ENCODE data around the gene TEPSIN.

TEPSIN gene

DNA sequence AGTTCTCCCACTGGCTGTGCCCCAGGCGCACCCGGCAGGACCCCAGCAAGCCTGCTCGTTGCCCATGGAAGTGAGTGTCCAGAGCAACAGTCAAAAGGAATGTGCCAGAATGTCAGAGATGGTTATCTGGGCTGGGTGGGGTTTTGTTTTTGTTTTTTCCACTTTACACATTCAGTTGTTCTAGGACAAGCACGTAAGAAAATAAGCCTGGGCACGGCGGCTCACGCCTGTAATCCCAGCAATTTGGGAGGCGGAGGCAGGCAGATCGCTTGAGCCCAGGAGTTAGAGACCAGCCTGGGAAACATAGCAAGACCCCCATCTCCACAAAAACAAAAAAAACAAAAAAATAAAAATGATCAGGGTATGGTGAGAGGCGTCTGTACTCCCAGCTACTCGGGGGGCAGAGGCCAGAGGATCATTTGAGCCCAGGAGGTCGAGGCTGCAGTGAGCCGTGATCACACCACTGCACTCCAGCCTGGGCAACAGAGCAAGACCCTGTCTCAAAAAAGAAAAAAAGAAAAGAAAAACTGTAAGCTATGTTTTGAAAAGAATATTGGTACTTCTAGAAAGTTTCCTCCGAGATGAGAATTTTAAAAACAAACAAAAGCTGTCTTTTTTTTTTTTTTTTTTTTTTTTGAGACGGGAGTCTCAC is 8.6 kb upstream of the TEPSIN start:
- no peaks in the 10 kb centered on the region for H3K27me3 ChIP-seq (ENCODE audit: insufficient read depth, low read depth)
- no peak overlapping the region for H3K4me3 ChIP-seq (IDR thresholded peaks at IDR 0.05; ENCODE audit: insufficient read depth, low read depth, low read length)
- H3K36me3 ChIP-seq (ENCODE audit: insufficient read depth): no peaks in the 10 kb centered on the region
- H3K4me2 ChIP-seq: no peak overlapping the region
- H2AFZ ChIP-seq (ENCODE audit: low read depth): no peak overlapping the region
- H3K79me2 ChIP-seq (ENCODE audit: insufficient read depth, low read depth): no peaks in the 10 kb centered on the region
- H3K4me1 ChIP-seq (ENCODE audit: low read depth, poor library complexity, severe bottlenecking): no peaks in the 10 kb centered on the region
- no peaks in the 10 kb centered on the region for H4K20me1 ChIP-seq (ENCODE audit: insufficient read depth)
- no peak overlapping the region for H3K9ac ChIP-seq
- no peak overlapping the region for H3K27ac ChIP-seq
- TF ChIP-seq, protein P1, sequence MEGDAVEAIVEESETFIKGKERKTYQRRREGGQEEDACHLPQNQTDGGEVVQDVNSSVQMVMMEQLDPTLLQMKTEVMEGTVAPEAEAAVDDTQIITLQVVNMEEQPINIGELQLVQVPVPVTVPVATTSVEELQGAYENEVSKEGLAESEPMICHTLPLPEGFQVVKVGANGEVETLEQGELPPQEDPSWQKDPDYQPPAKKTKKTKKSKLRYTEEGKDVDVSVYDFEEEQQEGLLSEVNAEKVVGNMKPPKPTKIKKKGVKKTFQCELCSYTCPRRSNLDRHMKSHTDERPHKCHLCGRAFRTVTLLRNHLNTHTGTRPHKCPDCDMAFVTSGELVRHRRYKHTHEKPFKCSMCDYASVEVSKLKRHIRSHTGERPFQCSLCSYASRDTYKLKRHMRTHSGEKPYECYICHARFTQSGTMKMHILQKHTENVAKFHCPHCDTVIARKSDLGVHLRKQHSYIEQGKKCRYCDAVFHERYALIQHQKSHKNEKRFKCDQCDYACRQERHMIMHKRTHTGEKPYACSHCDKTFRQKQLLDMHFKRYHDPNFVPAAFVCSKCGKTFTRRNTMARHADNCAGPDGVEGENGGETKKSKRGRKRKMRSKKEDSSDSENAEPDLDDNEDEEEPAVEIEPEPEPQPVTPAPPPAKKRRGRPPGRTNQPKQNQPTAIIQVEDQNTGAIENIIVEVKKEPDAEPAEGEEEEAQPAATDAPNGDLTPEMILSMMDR (conservative IDR thresholded peaks at IDR 0.05; ENCODE audit: low read depth, low read length): no peak

- H3K4me3 ChIP-seq (IDR thresholded peaks at IDR 0.05; ENCODE audit: insufficient read depth, low read depth, low read length): no peak overlapping the region
- TF ChIP-seq, protein P1 (conservative IDR thresholded peaks at IDR 0.05; ENCODE audit: low read depth, low read length): no peak
- H3K9ac ChIP-seq: no peak overlapping the region
- no peaks in the 10 kb centered on the region; the same call in 1 of the 2 replicates for H3K79me2 ChIP-seq (ENCODE audit: insufficient read depth, low read depth)
- H3K36me3 ChIP-seq (ENCODE audit: insufficient read depth): no peaks in the 10 kb centered on the region
- H3K27ac ChIP-seq: no peak overlapping the region
- H3K4me2 ChIP-seq: no peak overlapping the region
- no peaks in the 10 kb centered on the region for H3K4me1 ChIP-seq (ENCODE audit: low read depth, poor library complexity, severe bottlenecking)
- no peak overlapping the region for H2AFZ ChIP-seq (ENCODE audit: low read depth)
- H4K20me1 ChIP-seq (ENCODE audit: insufficient read depth): no peaks in the 10 kb centered on the region
- no peaks in the 10 kb centered on the region for H3K27me3 ChIP-seq (ENCODE audit: insufficient read depth, low read depth)
Observed at GRCh38 chr17:81246679-81247338, 8.0 kb upstream of the TEPSIN start.

- no peaks in the 10 kb centered on the region for H4K20me1 ChIP-seq (ENCODE audit: insufficient read depth)
- no peak overlapping the region for H3K4me3 ChIP-seq (IDR thresholded peaks at IDR 0.05; ENCODE audit: insufficient read depth, low read depth, low read length)
- no peaks in the 10 kb centered on the region for H3K36me3 ChIP-seq (ENCODE audit: insufficient read depth)
- no peaks in the 10 kb centered on the region for H3K27me3 ChIP-seq (ENCODE audit: insufficient read depth, low read depth)
- H3K9ac ChIP-seq: no peak overlapping the region
- no peak overlapping the region for H3K27ac ChIP-seq
- H3K4me2 ChIP-seq: no peak overlapping the region
- H3K4me1 ChIP-seq (ENCODE audit: low read depth, poor library complexity, severe bottlenecking): peaks cover 2% of the 10 kb centered on the region
- TF ChIP-seq, protein P1 (conservative IDR thresholded peaks at IDR 0.05; ENCODE audit: low read depth, low read length): no peak
- H3K79me2 ChIP-seq (ENCODE audit: insufficient read depth, low read depth): peaks cover 2% of the 10 kb centered on the region; the same call in 1 of the 2 replicates
- H2AFZ ChIP-seq (ENCODE audit: low read depth): no peak overlapping the region
Observed at GRCh38 chr17:81246343-81246670, 7.5 kb upstream of the TEPSIN start.

DNA sequence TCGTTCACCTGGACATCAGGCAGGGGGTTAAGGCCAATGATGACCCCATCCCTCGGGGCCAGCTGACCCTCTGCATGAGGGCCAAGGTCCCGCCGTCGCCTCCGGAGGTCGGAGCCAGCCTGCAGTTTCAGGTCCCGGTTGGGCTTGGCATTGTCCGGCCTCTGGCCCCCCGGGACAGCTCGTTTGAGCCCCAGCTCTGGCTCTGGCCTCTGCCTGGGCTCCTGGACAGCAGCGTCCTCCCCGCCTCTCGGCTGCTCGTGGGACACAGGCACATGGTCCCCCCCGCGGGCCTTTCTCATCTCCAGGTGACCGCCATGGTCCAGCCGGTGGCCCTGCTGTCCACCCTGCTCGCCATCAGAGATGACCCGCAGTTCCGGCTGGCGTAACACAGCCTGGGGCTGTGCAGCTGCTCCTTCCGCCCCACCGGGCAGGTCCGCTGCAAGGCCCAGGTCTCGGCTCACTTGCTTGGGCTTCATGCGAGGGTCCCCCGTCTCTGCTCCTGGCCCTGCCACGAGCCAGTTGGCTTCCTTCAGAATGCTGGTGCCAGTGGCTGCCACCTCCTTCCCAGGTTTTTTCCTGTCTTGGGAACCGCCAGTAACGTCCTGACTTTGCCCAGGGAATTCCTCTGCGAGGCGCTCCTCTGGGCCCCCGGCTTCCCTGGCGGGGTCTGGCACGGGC is 6.9 kb upstream of the TEPSIN start:
- no peak overlapping the region for H2AFZ ChIP-seq (ENCODE audit: low read depth)
- no peak overlapping the region for H3K4me2 ChIP-seq
- no peaks in the 10 kb centered on the region for H3K27me3 ChIP-seq (ENCODE audit: insufficient read depth, low read depth)
- TF ChIP-seq, protein P1 (conservative IDR thresholded peaks at IDR 0.05; ENCODE audit: low read depth, low read length): no peak
- H3K9ac ChIP-seq: no peak overlapping the region
- no peak overlapping the region for H3K4me3 ChIP-seq (IDR thresholded peaks at IDR 0.05; ENCODE audit: insufficient read depth, low read depth, low read length)
- H3K4me1 ChIP-seq (ENCODE audit: low read depth, poor library complexity, severe bottlenecking): peaks cover 7% of the 10 kb centered on the region
- H4K20me1 ChIP-seq (ENCODE audit: insufficient read depth): no peaks in the 10 kb centered on the region
- H3K36me3 ChIP-seq (ENCODE audit: insufficient read depth): no peaks in the 10 kb centered on the region
- peaks cover 7% of the 10 kb centered on the region for H3K79me2 ChIP-seq (ENCODE audit: insufficient read depth, low read depth)
- no peak overlapping the region for H3K27ac ChIP-seq
